GM20000 (cell line): ENCODE results near the gene CHGA.

Experiments used
- DNase-seq: peaks from one replicate; pipeline ENCODE4 v3.0.0; 2012; ENCODE audit warnings: low spot score
- TF ChIP-seq, protein P1 (sequence below): IDR thresholded peaks from 2 replicates; pipeline ENCODE4 v1.5.1; 2012; ENCODE audit warnings: mild to moderate bottlenecking, control low read depth; ENCODE audit errors: extremely low read depth, missing control alignments

The CHGA gene

GRCh38 chr14:92953526-92953925 lies 30.6 kb downstream of the CHGA start:
- TF ChIP-seq, protein P1, sequence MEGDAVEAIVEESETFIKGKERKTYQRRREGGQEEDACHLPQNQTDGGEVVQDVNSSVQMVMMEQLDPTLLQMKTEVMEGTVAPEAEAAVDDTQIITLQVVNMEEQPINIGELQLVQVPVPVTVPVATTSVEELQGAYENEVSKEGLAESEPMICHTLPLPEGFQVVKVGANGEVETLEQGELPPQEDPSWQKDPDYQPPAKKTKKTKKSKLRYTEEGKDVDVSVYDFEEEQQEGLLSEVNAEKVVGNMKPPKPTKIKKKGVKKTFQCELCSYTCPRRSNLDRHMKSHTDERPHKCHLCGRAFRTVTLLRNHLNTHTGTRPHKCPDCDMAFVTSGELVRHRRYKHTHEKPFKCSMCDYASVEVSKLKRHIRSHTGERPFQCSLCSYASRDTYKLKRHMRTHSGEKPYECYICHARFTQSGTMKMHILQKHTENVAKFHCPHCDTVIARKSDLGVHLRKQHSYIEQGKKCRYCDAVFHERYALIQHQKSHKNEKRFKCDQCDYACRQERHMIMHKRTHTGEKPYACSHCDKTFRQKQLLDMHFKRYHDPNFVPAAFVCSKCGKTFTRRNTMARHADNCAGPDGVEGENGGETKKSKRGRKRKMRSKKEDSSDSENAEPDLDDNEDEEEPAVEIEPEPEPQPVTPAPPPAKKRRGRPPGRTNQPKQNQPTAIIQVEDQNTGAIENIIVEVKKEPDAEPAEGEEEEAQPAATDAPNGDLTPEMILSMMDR: no peak
- DNase-seq: no peak

- no peak for DNase-seq
These were observed 32.0 kb downstream of the CHGA start for GRCh38 chr14:92954933-92955332.

GRCh38 chr14:92955381-92955780 lies 32.4 kb downstream of the CHGA start:
- TF ChIP-seq, protein P1: no peak
- no peak for DNase-seq

More at GRCh38 chr14:92954933-92955332, 32.0 kb downstream of the CHGA start:
- TF ChIP-seq, protein P1: no peak

- TF ChIP-seq, protein P1: no peak
- DNase-seq: no peak
These were observed 34.0 kb downstream of the CHGA start for GRCh38 chr14:92956961-92957360.

DNA sequence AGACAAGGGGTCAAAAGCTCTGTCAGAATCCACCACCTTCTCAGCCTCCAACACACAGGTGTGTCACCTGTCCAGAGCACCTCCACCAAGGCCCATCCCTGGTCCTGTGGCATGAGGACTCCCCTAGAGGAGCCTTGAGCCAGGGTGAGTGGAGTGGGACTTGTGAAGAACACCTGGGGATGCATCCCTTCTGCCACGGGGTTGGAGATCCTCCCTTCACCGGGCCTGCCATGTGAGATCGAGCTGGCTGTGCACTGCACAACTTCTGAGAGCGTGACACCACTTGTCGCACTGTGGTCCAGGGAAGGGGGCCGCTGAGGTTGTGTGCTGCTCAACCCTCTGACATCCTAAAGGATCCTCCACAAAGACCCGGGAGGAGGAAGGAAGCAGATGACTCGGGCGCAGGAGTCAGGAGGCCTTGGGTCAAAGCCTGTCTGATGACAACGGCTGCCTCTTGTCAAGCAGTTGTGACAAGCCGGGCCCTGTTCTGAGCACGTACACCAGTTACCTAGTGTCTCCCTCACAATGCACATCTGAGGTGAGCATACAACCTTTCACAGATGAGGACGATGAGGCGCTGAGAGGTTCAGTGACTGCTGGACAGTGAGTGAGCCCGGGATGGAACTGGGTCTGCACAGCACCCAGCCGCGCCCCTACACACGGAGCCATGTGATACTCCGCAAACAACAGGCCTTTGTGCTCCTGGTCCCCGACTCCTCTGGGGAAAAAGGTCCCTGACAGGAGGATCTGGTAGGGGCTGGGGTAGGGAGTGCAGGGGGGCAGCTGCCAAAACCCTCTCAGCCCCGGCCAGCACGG lies 35.6 kb downstream of the CHGA start:
- TF ChIP-seq, protein P1: no peak
- no peak for DNase-seq

- TF ChIP-seq, protein P1: no peak
- no peak for DNase-seq
These were observed 36.2 kb downstream of the CHGA start for GRCh38 chr14:92959189-92959531.

GRCh38 chr14:92959761-92960680 lies 37.1 kb downstream of the CHGA start:
- no peak for DNase-seq
- TF ChIP-seq, protein P1: no peak
